ELR (cell line): ENCODE data around the gene CACNA2D3.

ENCODE experiments used
- DNase-seq: peaks from one replicate; pipeline ENCODE4 v3.0.0-alpha.2; 2015; ENCODE audit warnings: low read depth

CACNA2D3 gene

GRCh38 chr3:54171509-54171908, 49.2 kb downstream of the CACNA2D3 start:
- DNase-seq, result no peak

- DNase-seq, result no peak
Observed at GRCh38 chr3:54171951-54172350, 49.6 kb downstream of the CACNA2D3 start.

GRCh38 chr3:54173371-54173770, 51.0 kb downstream of the CACNA2D3 start:
- no peak for DNase-seq

GRCh38 chr3:54176106-54176505, 53.8 kb downstream of the CACNA2D3 start:
- DNase-seq, result no peak

- DNase-seq, result no peak
Observed at GRCh38 chr3:54177816-54178215, 55.5 kb downstream of the CACNA2D3 start.

GRCh38 chr3:54178376-54178775, 56.0 kb downstream of the CACNA2D3 start:
- DNase-seq, result no peak

GRCh38 chr3:54180921-54181320, 58.6 kb downstream of the CACNA2D3 start:
- DNase-seq, result no peak

GRCh38 chr3:54182242-54182641, 59.9 kb downstream of the CACNA2D3 start:
- no peak for DNase-seq

GRCh38 chr3:54185740-54186139, 63.4 kb downstream of the CACNA2D3 start:
- DNase-seq, result no peak

GRCh38 chr3:54188176-54188791, 65.9 kb downstream of the CACNA2D3 start:
- peak; percentile 47 for DNase-seq

GRCh38 chr3:54191220-54191619, 68.9 kb downstream of the CACNA2D3 start:
- no peak for DNase-seq

- DNase-seq, result no peak
Observed at GRCh38 chr3:54192026-54192425, 69.7 kb downstream of the CACNA2D3 start.

GRCh38 chr3:54193093-54193492, 70.7 kb downstream of the CACNA2D3 start:
- DNase-seq, result no peak

GRCh38 chr3:54196360-54196991, 74.1 kb downstream of the CACNA2D3 start:
- no peak for DNase-seq

GRCh38 chr3:54197509-54197908, 75.2 kb downstream of the CACNA2D3 start:
- DNase-seq, result no peak

GRCh38 chr3:54198556-54198955, 76.2 kb downstream of the CACNA2D3 start:
- no peak for DNase-seq

GRCh38 chr3:54202054-54202453, 79.7 kb downstream of the CACNA2D3 start:
- DNase-seq, result no peak

- DNase-seq, result no peak
Observed at GRCh38 chr3:54202651-54203248, 80.4 kb downstream of the CACNA2D3 start.

GRCh38 chr3:54206874-54207273, 84.5 kb downstream of the CACNA2D3 start:
- DNase-seq, result no peak

- no peak for DNase-seq
Observed at GRCh38 chr3:54211097-54211496, 88.7 kb downstream of the CACNA2D3 start.

- DNase-seq, result no peak
Observed at GRCh38 chr3:54212723-54213122, 90.4 kb downstream of the CACNA2D3 start.

- DNase-seq, result peak; percentile 6
Observed at GRCh38 chr3:54213907-54214306, 91.6 kb downstream of the CACNA2D3 start.

GRCh38 chr3:54214845-54215244, 92.5 kb downstream of the CACNA2D3 start:
- DNase-seq, result no peak

GRCh38 chr3:54215521-54215920, 93.2 kb downstream of the CACNA2D3 start:
- no peak for DNase-seq
